NT2/D1 (cell line): ENCODE measurements around the gene EGR1.

Experiments
- SUZ12 ChIP-seq: IDR thresholded peaks from 2 replicates; pipeline ENCODE4 v1.6.1; 2011; ENCODE audit not compliant: insufficient read length, insufficient read depth; ENCODE audit errors: extremely low read depth
- YY1 ChIP-seq: IDR thresholded peaks from 2 replicates; pipeline ENCODE4 v1.6.1; 2011; ENCODE audit not compliant: insufficient read length, insufficient read depth
- ZNF274 ChIP-seq: IDR thresholded peaks from 2 replicates; pipeline ENCODE4 v1.6.1; 2011; ENCODE audit warnings: mild to moderate bottlenecking, low read depth, low read length

DNA sequence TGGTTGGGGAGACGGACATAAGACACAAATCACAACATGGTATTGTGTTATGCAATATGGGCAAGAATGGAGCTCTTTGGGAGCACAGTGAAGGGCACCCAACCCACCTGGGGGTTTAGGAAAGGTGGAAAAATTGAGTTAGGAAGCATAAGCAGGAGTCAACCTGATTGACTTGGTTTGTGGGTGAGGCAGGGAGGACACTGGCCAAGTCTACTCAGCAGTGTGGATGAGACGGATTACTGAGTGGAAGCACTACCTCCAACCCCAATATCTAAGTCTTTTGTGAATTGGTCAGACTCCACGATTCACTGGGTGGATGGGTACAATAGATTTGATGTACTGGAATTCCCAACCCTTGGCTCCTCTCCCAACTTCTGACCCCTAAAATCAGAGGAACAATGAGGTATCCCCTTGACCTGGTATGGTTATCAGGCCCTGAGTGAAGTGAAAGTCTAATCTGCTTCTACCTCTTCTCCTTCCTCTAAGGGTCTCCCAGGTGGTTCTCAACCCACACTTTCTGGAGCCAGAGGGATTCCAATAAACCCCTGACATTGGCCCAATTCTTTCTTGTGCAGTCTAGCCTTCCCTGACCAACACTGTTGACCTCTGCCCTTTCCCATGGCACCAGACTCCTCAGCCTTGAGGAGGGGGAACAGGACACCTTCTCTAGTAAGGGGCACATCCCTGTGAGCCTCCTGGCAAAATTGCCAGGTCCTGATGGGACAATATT lies 5.2 kb downstream of the EGR1 start:
- TF ChIP-seq YY1 (no peak), ZNF274 (no peak), SUZ12 (no peak)
